Measurements from ENCODE around the gene IGFL2. TPM values are rescaled to one million over a fixed set of nuclear protein-coding genes. Genes with fewer than 3 reads are reported as not detected.
"Not testable (repeated sequence)": the region's sequence is repeated elsewhere in the genome, so short reads cannot be mapped to it uniquely, and the experiment has no call there.

IGFL2 gene
- total RNA-seq = not detected in 2 replicates
- 0.43 TPM for polyA plus RNA-seq (2012)

- DNase-seq (ENCODE audit: low read depth) = no peak
Observed at GRCh38 chr19:46147791-46148288, at the start of gene IGFL2. IGFL2 (plus strand) TSS chr19:46148238; CDS start chr19:46148279, 41 bp downstream.

GRCh38 chr19:46100344-46100743, 47.7 kb upstream of the IGFL2 start:
- no peak for DNase-seq (ENCODE audit: low read depth)

- no peak for DNase-seq (ENCODE audit: low read depth)
Observed at GRCh38 chr19:46101293-46101692, 46.7 kb upstream of the IGFL2 start.

- not testable (repeated sequence) for DNase-seq (ENCODE audit: low read depth)
Observed at GRCh38 chr19:46102333-46102732, 45.7 kb upstream of the IGFL2 start.

GRCh38 chr19:46107371-46107770, 40.7 kb upstream of the IGFL2 start:
- DNase-seq (ENCODE audit: low read depth) = peak; percentile 60

- no peak for DNase-seq (ENCODE audit: low read depth)
Observed at GRCh38 chr19:46109876-46110275, 38.2 kb upstream of the IGFL2 start.

GRCh38 chr19:46111376-46111775, 36.7 kb upstream of the IGFL2 start:
- no peak for DNase-seq (ENCODE audit: low read depth)

GRCh38 chr19:46112527-46112926, 35.5 kb upstream of the IGFL2 start:
- no peak for DNase-seq (ENCODE audit: low read depth)

GRCh38 chr19:46113726-46114125, 34.3 kb upstream of the IGFL2 start:
- DNase-seq (ENCODE audit: low read depth) = no peak

- DNase-seq (ENCODE audit: low read depth) = peak; percentile 80
Observed at GRCh38 chr19:46115396-46116106, 32.5 kb upstream of the IGFL2 start.

- no peak for DNase-seq (ENCODE audit: low read depth)
Observed at GRCh38 chr19:46116121-46116520, 31.9 kb upstream of the IGFL2 start.

GRCh38 chr19:46118136-46118535, 29.9 kb upstream of the IGFL2 start:
- DNase-seq (ENCODE audit: low read depth) = peak; percentile 85

GRCh38 chr19:46124638-46125115, 23.4 kb upstream of the IGFL2 start, which contains the start of gene IGFL3:
IGFL3 (minus strand) TSS chr19:46124688; CDS start chr19:46124649, 39 bp downstream.
- no peak for DNase-seq (ENCODE audit: low read depth)

GRCh38 chr19:46125447-46125846, 22.6 kb upstream of the IGFL2 start:
- DNase-seq (ENCODE audit: low read depth) = no peak

GRCh38 chr19:46126086-46126580, 21.9 kb upstream of the IGFL2 start:
- DNase-seq (ENCODE audit: low read depth) = no peak

- DNase-seq (ENCODE audit: low read depth) = peak; percentile 38
Observed at GRCh38 chr19:46131485-46132143, 16.4 kb upstream of the IGFL2 start.

- DNase-seq (ENCODE audit: low read depth) = peak; percentile 47
Observed at GRCh38 chr19:46132508-46133100, 15.4 kb upstream of the IGFL2 start.

- DNase-seq (ENCODE audit: low read depth) = peak; percentile 99
Observed at GRCh38 chr19:46133101-46133627, 14.9 kb upstream of the IGFL2 start.

- DNase-seq (ENCODE audit: low read depth) = peak; percentile 65
Observed at GRCh38 chr19:46133777-46134241, 14.2 kb upstream of the IGFL2 start.

- peak; percentile 81 for DNase-seq (ENCODE audit: low read depth)
Observed at GRCh38 chr19:46134527-46134926, 13.5 kb upstream of the IGFL2 start.

GRCh38 chr19:46137915-46138473, 10.0 kb upstream of the IGFL2 start:
- no peak for DNase-seq (ENCODE audit: low read depth)

Data from myocyte (in vitro differentiated cells).